NCI-H82 treated with DMSO at 0.1 percent for 48 hours (cell line): ENCODE results near the gene RAMACL.

ENCODE experiments used
- DNase-seq: peaks from one replicate; lab custom pipeline; 2025; ENCODE audit not compliant: unreplicated experiment; lab: John Stamatoyannopoulos, UW

The RAMACL gene

DNA sequence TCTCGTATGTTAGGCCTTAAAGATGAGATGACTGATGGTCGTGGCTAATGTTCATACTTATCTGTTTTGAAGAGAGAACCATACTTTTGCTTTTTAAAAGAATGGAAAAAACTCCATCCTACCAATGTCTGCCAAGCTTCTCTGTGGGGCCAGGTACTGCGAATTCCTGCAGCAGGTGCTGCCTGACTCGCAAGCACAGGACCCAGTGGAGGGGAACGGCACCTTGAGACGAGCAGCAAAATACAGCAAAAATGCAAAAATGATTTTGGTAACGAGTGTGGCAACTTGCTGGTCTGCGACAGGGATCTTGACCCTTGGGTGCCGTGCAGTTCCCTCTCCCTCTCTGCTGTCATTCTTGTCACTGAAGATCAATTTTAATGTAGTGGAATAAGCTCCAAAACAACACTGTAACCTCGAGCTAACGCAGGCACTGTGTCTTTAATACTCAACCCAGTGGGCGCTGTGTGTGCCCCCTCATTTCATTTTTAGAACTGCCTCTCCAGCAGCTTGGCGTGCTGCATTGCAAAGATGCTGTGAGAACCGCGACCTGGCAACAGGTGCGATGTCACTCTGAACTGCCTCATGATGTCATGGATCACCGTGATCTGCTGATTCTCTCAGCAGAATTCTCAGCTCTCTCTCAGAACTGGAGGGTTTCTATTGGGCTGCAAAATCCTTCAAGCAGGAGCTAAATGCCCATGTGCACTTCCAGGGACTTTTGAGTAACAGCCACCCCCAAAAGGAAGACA, 51.6 kb downstream of the RAMACL start:
- DNase-seq, result no peak

- no peak for DNase-seq
Measured at GRCh38 chr6:166533205-166533824, 53.2 kb downstream of the RAMACL start.
